GM19023 (cell line): Measurements from ENCODE around the gene CCM2.
A peak's percentile ranks its signal among the peaks of the same experiment; 100 is the strongest.

Experiments
- ATAC-seq: cut with Tn5 transposase; IDR thresholded peaks from one replicate; pipeline ENCODE4 v1.9.1; 2021; ENCODE audit warnings: mild to moderate bottlenecking, moderate library complexity; ENCODE audit not compliant: unreplicated experiment

Gene CCM2

GRCh38 chr7:44969049-44969700, 30.8 kb upstream of the CCM2 start:
- ATAC-seq, result no peak

- no peak for ATAC-seq
Observed at GRCh38 chr7:44969701-44970522, 30.1 kb upstream of the CCM2 start.

GRCh38 chr7:44970523-44971051, 29.4 kb upstream of the CCM2 start:
- no peak for ATAC-seq

- ATAC-seq, result no peak
Observed at GRCh38 chr7:44971188-44971901, 28.7 kb upstream of the CCM2 start.

GRCh38 chr7:44971902-44972441, 28.0 kb upstream of the CCM2 start:
- no peak for ATAC-seq

GRCh38 chr7:44972562-44972961, 27.4 kb upstream of the CCM2 start:
- no peak for ATAC-seq

- ATAC-seq, result no peak
Observed at GRCh38 chr7:44973610-44974401, 26.2 kb upstream of the CCM2 start.

GRCh38 chr7:44974549-44974948, 25.5 kb upstream of the CCM2 start:
- ATAC-seq, result no peak

- ATAC-seq, result no peak
Observed at GRCh38 chr7:44975331-44976039, 24.5 kb upstream of the CCM2 start.

- no peak for ATAC-seq
Observed at GRCh38 chr7:44976040-44976745, 23.8 kb upstream of the CCM2 start.

GRCh38 chr7:44976746-44977196, 23.2 kb upstream of the CCM2 start:
- no peak for ATAC-seq

GRCh38 chr7:44977304-44977958, 22.6 kb upstream of the CCM2 start:
- ATAC-seq, result no peak

- no peak for ATAC-seq
Observed at GRCh38 chr7:44977959-44978335, 22.1 kb upstream of the CCM2 start.

- ATAC-seq, result peak; percentile 63
Observed at GRCh38 chr7:44978511-44979366, 21.3 kb upstream of the CCM2 start, which contains the start of gene MYO1G. Gene MYO1G (minus strand): TSS chr7:44979015. CDS start chr7:44978961, 54 bp downstream.

- no peak for ATAC-seq
Observed at GRCh38 chr7:44979481-44980392, 20.3 kb upstream of the CCM2 start.

GRCh38 chr7:44980393-44981034, 19.5 kb upstream of the CCM2 start:
- ATAC-seq, result peak; percentile 40
